Adrenal gland (tissue), 19 donors: ENCODE measurements around the gene RFPL3. TPM values are rescaled to one million over a fixed set of nuclear protein-coding genes. Genes with fewer than 3 reads are reported as not detected.
"Not testable (repeated sequence)": the region's sequence is repeated elsewhere in the genome, so short reads cannot be mapped to it uniquely, and the experiment has no call there.

Source experiments
- DNase-seq, 7 donors: peaks; one replicate each; pipeline ENCODE4 v3.0.0-alpha.2; 2019 to 2020
- H3K27ac ChIP-seq, 5 donors: fragments of 200-600 bp; sonication (generic) in 4 of 5; 1 replicate in 3 of 5; 2 replicates in 2 of 5; pipeline versions ENCODE4 v1.5.1 to v1.8.0; 2016 to 2020; ENCODE audit warnings: mild to moderate bottlenecking in 1 of 5
- H3K27me3 ChIP-seq: fragments of 200-600 bp; 2 replicates; pipeline ENCODE4 v1.8.0; 2021
- H3K36me3 ChIP-seq, 2 donors: fragments of 200-600 bp; replicated peaks in 1 of 2; 1 replicate in 1 of 2; 2 replicates in 1 of 2; pipeline versions ENCODE4 v1.5.1 to v1.8.0; 2018 to 2022
- H3K4me1 ChIP-seq, 2 donors: fragments of 200-600 bp; replicated peaks in 1 of 2; 1 replicate in 1 of 2; 2 replicates in 1 of 2; pipeline versions ENCODE4 v1.5.1 to v1.8.0; 2018 to 2021
- H3K4me3 ChIP-seq, 4 donors: fragments of 200-600 bp; sonication (generic) in 3 of 4; one replicate each; pipeline ENCODE4 v1.5.1; 2016 to 2018
- H3K9me3 ChIP-seq, 3 donors: fragments of 200-600 bp; sonication (generic) in 1 of 3; replicated peaks in 1 of 3; 1 replicate in 2 of 3; 2 replicates in 1 of 3; pipeline versions ENCODE4 v1.5.1 to v1.8.0; 2016 to 2021
- CTCF ChIP-seq, 6 experiments: fragments of 450-650 bp in 4 of 6; fragments of 200-600 bp in 2 of 6; sonication (generic) in 1 of 6; IDR thresholded peaks; 1 replicate in 5 of 6; 2 replicates in 1 of 6; pipeline versions ENCODE4 v1.5.1 to v1.8.0; 2016 to 2021; ENCODE audit warnings: antibody characterized with exemption in 6 of 6, mild to moderate bottlenecking in 2 of 6, moderate library complexity in 1 of 6
- POLR2A ChIP-seq, 2 donors: fragments of 450-650 bp; IDR thresholded peaks; one replicate each; pipeline ENCODE4 v1.6.1; 2017; ENCODE audit warnings: antibody characterized with exemption in 2 of 2, mild to moderate bottlenecking in 2 of 2, moderate library complexity in 1 of 2
- WGBS, 4 donors: extraction: QIAGEN DNeasy Blood & Tissue Kit in 2 of 4; methylation state at CpG; one replicate each; pipeline versions ENCODE4 v1.1.5 to v1.1.7; 2013 to 2017; 5-methylcytosine and 5-hydroxymethylcytosine counted together
- intact Hi-C, 2 donors: fragments of 100-400 bp; cut with DNase I; formaldehyde crosslinking; loops; one replicate each; pipeline versions ENCODE4 v1.14.1 to v1.15.0; 2022 to 2023
- long read RNA-seq, 10 donors: library from polyadenylated mRNA in 3 of 10; unstranded in 2 of 10; stranded (forward) in 1 of 10; transcript quantifications; one replicate each; pipeline ENCODE4 v2.0.0 and lab custom pipeline, GENCODE V29; 2021 to 2026
- polyA plus RNA-seq, 3 donors: library from polyadenylated mRNA; stranded (reverse); fragments of 200-250 nt in 2 of 3; fragments of 350-450 nt in 1 of 3; fragmentation: Illumina TruSeq in 1 of 3; extraction: RNeasy Lipid Tissue Mini Kit (QIAGEN cat#74804) in 1 of 3; gene quantifications; one replicate each; pipeline ENCODE4 v1.2.3, GENCODE V29; 2013 to 2014
- total RNA-seq, 9 donors: library from RNA; depleted of rRNA in 4 of 9; stranded (reverse); fragments of >200 nt in 4 of 9; fragments of 120-200 nt in 1 of 9; fragmentation: NEBNext Ultra II Directional in 1 of 9; extraction: Animal tissue kit (Norgen Biotek cat#: 25700) in 1 of 9; gene quantifications; one replicate each; pipeline versions ENCODE4 v1.1.0 to v1.2.4, GENCODE V29; 2013 to 2023
- donor health status: healthy with polysubstance abuse.
- donor health status: Bipolar disorder and iron deficiency.
- donor health status: DM: yes; HTN: yes; CAD: no.
- donor health status: DM: no; HTN: no; CAD: no.
- donor health status: DM: no; HTN: no; CAD: no.
- donor health status: DM: yes; HTN: yes; CAD: no.

The RFPL3 gene
- total RNA-seq (not detected), polyA plus RNA-seq (not detected)
- long read RNA-seq, donor 1, result 0 reads
- long read RNA-seq, donor 2, result 0 reads
- long read RNA-seq, donor 3, result 0 reads
- long read RNA-seq, donor 4, result 0 reads
- long read RNA-seq, donor 5, result 0 reads
- long read RNA-seq, donor 6, result 0 reads
- long read RNA-seq, donor 7, result 0 reads
- long read RNA-seq, donor 8, result 0 reads
- long read RNA-seq, donor 9, result 0 reads
- long read RNA-seq, donor 10, result 0 reads

GRCh38 chr22:32357567-32357966, at the start of gene RFPL3:
TSS of gene RFPL3 (plus strand) at chr22:32357867. CDS start at chr22:32358072, 205 bp downstream.
- intact Hi-C loops, H3K9me3 ChIP-seq, H3K27ac ChIP-seq, H3K27me3 ChIP-seq, H3K4me3 ChIP-seq, H3K36me3 ChIP-seq, H3K4me1 ChIP-seq, DNase-seq: not testable (repeated sequence)
- 71 to 92% (median 75%) methylated on average over 7 to 9 of the region's 9 CpGs for WGBS, 4 donors

DNA sequence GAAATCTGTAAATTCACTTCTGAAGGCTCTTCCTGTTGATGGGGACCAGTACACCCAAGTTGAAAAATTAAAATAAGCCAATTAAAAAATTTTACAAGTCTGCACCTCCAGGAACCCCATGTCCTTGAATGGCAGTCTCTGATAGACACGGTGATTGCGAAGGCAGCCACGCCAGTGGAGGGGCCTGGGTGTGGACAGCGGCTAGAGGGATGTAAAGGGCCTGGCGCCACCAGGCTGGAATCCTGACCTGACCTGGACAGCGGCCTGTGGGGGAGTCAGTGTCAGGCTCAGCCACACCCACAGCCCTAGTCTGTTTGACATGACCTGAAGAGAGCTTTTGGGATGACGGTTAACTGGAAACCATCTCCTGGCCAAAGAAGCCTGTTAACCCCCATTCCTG, 49.5 kb upstream of the RFPL3 start:
- intact Hi-C loops, result no loop called here
- DNase-seq, result no peak
- no peak overlapping the region for H3K27ac ChIP-seq
- peaks cover 7% of the 10 kb centered on the region for H3K27me3 ChIP-seq
- H3K36me3 ChIP-seq, result no peaks in the 10 kb centered on the region
- no peak for TF ChIP-seq CTCF (IDR thresholded peaks at IDR 0.05)
- TF ChIP-seq POLR2A (IDR thresholded peaks at IDR 0.05), result no peak
- H3K4me1 ChIP-seq, result no peaks in the 10 kb centered on the region
- H3K9me3 ChIP-seq, result no peaks in the 10 kb centered on the region
- WGBS, 4 donors, result 75 to 84% (median 79%) methylated on average over 7 of the region's 7 CpGs
- no peak overlapping the region for H3K4me3 ChIP-seq

GRCh38 chr22:32308934-32309333, 48.7 kb upstream of the RFPL3 start:
- DNase-seq, result no peak
- WGBS, 4 donors, result 72 to 81% (median 73%) methylated on average over 6 of the region's 6 CpGs
- Histone ChIP-seq H3K27ac (no peak overlapping the region), H3K4me3 (no peak overlapping the region), H3K4me1 (no peaks in the 10 kb centered on the region), H3K36me3 (no peaks in the 10 kb centered on the region), H3K27me3 (peaks cover 7% of the 10 kb centered on the region), H3K9me3 (no peaks in the 10 kb centered on the region)
- intact Hi-C loops, result no loop called here
- TF ChIP-seq CTCF (IDR thresholded peaks at IDR 0.05) (no peak), POLR2A (IDR thresholded peaks at IDR 0.05) (no peak)

DNA sequence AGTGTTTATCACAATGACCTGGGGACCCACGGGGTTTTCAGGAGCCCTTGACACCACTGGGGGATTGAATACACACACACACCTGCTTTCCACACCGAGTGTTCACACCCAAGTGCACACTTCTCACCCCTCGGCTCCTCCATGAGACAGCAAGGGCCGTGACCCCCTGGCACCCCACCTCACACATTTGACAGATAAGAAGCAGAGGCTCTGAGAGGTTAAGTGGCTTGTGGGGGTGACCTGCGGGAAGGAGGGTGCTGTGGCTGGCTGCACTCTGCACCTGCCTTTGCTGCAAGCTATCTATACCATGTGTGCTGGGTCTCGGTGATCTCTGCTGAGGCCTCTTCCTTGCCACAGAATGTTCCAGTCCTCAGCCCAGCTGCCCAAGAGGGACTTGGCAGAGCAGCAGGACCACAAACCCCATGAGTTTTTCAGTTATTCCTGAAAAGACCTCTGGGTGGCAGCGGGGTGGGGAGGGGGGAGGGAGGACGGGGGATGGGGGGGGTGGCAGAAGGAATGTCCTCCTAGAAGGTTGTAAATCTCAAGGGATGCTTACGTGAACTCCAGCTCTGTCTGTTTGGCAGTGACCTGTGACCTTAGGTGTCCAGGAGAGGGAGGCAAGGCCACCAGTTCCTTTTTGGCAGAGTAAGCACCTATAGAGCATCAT, 47.9 kb upstream of the RFPL3 start:
- Histone ChIP-seq H3K27ac (no peak overlapping the region), H3K4me1 (no peaks in the 10 kb centered on the region), H3K27me3 (peaks cover 7% of the 10 kb centered on the region), H3K36me3 (no peaks in the 10 kb centered on the region), H3K9me3 (no peaks in the 10 kb centered on the region), H3K4me3 (no peak overlapping the region)
- 49 to 57% (median 54%) methylated on average over 8 to 9 of the region's 9 CpGs for WGBS, 4 donors
- intact Hi-C loops, result no loop called here
- no peak for TF ChIP-seq POLR2A (IDR thresholded peaks at IDR 0.05)
- no peak for TF ChIP-seq CTCF (IDR thresholded peaks at IDR 0.05)
- no peak for DNase-seq

DNA sequence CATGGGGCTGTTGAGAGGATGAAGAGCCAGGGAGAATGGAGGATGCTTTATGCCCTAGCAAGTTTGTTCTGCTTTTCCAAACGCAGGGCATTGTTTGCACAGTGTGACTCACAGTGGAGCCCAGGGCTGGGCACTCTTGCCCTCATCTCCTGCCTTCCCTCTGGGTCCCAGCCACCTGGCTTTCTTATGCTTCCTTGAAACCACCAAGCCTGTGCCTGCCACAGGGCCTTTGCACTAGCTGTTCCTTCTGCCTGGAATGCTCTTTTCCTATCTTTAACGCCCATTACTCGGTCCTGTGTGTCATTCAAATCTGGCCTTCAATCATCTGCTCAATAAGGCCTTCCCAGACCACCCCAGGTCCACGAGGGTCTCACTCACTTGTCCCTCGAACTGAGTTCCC, 46.9 kb upstream of the RFPL3 start:
- peak in 1 of 7 donors; percentile 18 for DNase-seq
- Histone ChIP-seq H3K27me3 (peaks cover 4% of the 10 kb centered on the region), H3K36me3 (no peaks in the 10 kb centered on the region), H3K9me3 (no peaks in the 10 kb centered on the region), H3K4me1 (no peaks in the 10 kb centered on the region), H3K4me3 (no peak overlapping the region), H3K27ac (no peak overlapping the region)
- TF ChIP-seq POLR2A (IDR thresholded peaks at IDR 0.05), result no peak
- TF ChIP-seq CTCF (IDR thresholded peaks at IDR 0.05), result no peak
- 71 to 81% (median 72%) methylated on average over 4 to 5 of the region's 5 CpGs for WGBS, 4 donors
- intact Hi-C loops, result no loop called here
